ENCODE results near the gene BCL2L14. TPM values are rescaled to one million over a fixed set of nuclear protein-coding genes. Genes with fewer than 3 reads are reported as not detected.
"Not testable (repeated sequence)": the region's sequence is repeated elsewhere in the genome, so short reads cannot be mapped to it uniquely, and the experiment has no call there.

BCL2L14 gene
- total RNA-seq, 4 donors from 2014 or later = 1.6 TPM; not detected in 3

GRCh38 chr12:12127304-12127703 lies 56.6 kb downstream of the BCL2L14 start:
- no peak overlapping the region for H3K4me3 ChIP-seq
- no peak overlapping the region for H3K27ac ChIP-seq
- no peaks in the 10 kb centered on the region for H3K9me3 ChIP-seq
- TF ChIP-seq POLR2A (IDR thresholded peaks at IDR 0.05) = no peak
- H3K27me3 ChIP-seq = no peaks in the 10 kb centered on the region
- DNase-seq = no peak
- WGBS, 2 donors = 89 to 100% methylated on average over 2 of the region's 2 CpGs
- H3K36me3 ChIP-seq = peaks cover 0 to 74% (median 13%) of the 10 kb centered on the region in 3 donors
- H3K4me1 ChIP-seq = no peaks in the 10 kb centered on the region
- intact Hi-C loops (cut with DNase I) = no loop called here

- 68 to 77% methylated on average over 4 of the region's 4 CpGs for WGBS, 2 donors
- intact Hi-C loops (cut with DNase I) = no loop called here
- Histone ChIP-seq H3K9me3 (no peaks in the 10 kb centered on the region), H3K27ac (no peak overlapping the region), H3K4me1 (no peaks in the 10 kb centered on the region), H3K27me3 (no peaks in the 10 kb centered on the region), H3K36me3 (peaks cover 0 to 62% (median 13%) of the 10 kb centered on the region in 3 donors), H3K4me3 (no peak overlapping the region)
- TF ChIP-seq, protein P1, sequence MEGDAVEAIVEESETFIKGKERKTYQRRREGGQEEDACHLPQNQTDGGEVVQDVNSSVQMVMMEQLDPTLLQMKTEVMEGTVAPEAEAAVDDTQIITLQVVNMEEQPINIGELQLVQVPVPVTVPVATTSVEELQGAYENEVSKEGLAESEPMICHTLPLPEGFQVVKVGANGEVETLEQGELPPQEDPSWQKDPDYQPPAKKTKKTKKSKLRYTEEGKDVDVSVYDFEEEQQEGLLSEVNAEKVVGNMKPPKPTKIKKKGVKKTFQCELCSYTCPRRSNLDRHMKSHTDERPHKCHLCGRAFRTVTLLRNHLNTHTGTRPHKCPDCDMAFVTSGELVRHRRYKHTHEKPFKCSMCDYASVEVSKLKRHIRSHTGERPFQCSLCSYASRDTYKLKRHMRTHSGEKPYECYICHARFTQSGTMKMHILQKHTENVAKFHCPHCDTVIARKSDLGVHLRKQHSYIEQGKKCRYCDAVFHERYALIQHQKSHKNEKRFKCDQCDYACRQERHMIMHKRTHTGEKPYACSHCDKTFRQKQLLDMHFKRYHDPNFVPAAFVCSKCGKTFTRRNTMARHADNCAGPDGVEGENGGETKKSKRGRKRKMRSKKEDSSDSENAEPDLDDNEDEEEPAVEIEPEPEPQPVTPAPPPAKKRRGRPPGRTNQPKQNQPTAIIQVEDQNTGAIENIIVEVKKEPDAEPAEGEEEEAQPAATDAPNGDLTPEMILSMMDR (IDR thresholded peaks at IDR 0.05) = no peak
- no peak for TF ChIP-seq POLR2A (IDR thresholded peaks at IDR 0.05)
- DNase-seq = no peak
Measured at GRCh38 chr12:12128670-12129069, 57.9 kb downstream of the BCL2L14 start.

DNA sequence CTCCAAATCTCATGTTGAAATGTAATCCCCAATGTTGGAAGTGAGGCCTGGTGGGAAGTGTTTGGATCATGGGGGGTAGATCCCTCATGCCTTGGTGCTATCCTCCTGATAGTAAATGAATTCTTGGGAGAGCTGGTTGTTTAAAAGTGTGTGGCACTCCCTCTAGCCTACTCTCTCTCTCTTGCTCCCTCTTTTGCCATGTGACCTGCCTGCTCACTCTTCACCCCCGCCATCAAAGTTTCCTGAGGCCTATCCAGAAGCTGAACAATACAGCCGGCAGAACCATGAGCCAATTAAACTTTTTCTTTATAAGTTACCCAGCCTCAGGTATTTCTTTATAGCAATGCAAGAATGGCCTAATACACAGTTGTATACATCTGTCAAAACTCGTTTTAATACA lies 62.5 kb downstream of the BCL2L14 start:
- H3K4me3 ChIP-seq = no peak overlapping the region
- WGBS, 2 donors = 88 to 98% methylated on average over 3 of the region's 3 CpGs
- DNase-seq = no peak
- H3K9me3 ChIP-seq = no peaks in the 10 kb centered on the region
- no peak overlapping the region for H3K27ac ChIP-seq
- H3K27me3 ChIP-seq = no peaks in the 10 kb centered on the region
- H3K36me3 ChIP-seq = peaks cover 0 to 38% (median 0%) of the 10 kb centered on the region in 3 donors
- intact Hi-C loops (cut with DNase I) = no loop called here
- no peaks in the 10 kb centered on the region for H3K4me1 ChIP-seq
- no peak for TF ChIP-seq POLR2A (IDR thresholded peaks at IDR 0.05)

GRCh38 chr12:12133785-12134184 lies 63.0 kb downstream of the BCL2L14 start:
- 91 to 94% methylated on average over 5 of the region's 5 CpGs for whole genome bisulfite sequencing, 2 donors
- no peaks in the 10 kb centered on the region for H3K4me1 ChIP-seq
- TF ChIP-seq, protein P1 (IDR thresholded peaks at IDR 0.05) = no peak
- TF ChIP-seq POLR2A (IDR thresholded peaks at IDR 0.05) = no peak
- no peaks in the 10 kb centered on the region for H3K27me3 ChIP-seq
- no peak overlapping the region for H3K4me3 ChIP-seq
- no peak for DNase-seq
- H3K36me3 ChIP-seq = peaks cover 0 to 39% (median 0%) of the 10 kb centered on the region in 3 donors
- H3K9me3 ChIP-seq = no peaks in the 10 kb centered on the region
- no peak overlapping the region for H3K27ac ChIP-seq
- intact Hi-C loops (cut with DNase I) = no loop called here

DNA sequence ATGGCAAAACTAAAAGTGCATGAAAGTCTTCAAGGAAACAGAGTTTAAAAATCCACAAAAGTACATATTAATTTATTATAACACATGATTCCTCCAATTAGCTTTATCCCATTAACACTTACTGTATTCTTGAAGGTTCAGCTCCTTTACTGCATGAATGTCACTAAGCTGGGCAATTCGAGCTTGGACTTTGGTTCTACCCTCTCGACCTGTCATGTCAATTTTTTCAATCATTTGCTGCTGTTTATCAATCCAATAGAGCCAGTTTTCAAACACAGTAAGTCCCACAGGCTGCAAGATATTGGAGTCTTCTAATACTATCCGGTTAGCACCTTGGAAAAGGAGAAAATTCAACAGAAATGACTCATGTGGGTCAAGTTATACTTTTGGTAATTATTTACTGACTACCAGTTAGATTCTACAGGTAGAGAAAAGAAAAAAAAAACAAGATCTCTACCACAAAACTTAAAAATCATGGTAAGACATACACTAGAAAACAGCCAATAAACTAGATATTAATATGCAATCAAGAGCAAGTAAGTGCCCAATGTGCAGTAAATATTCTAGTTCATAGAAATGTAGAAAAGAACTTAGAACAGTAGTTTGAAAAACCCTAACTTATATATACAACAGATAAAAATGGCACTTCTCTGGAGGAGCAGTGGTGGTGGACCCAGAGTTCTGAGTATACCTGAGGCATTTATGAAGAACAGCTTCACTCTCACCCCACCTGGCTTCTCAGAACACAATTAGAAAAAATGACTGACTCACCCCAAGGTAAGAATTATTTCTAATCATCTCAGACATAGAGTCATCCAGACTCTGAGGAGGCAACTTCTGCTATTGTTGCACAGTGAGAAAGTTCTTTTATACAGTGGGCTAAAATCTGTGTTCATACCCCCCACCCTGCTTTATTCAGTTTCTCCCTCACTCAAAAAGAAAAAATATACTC lies 67.7 kb downstream of the BCL2L14 start:
- intact Hi-C loops (cut with DNase I) = no loop called here
- 80 to 89% methylated on average over 3 of the region's 3 CpGs for WGBS, 2 donors
- H3K9me3 ChIP-seq = no peaks in the 10 kb centered on the region
- no peaks in the 10 kb centered on the region for H3K4me1 ChIP-seq
- TF ChIP-seq POLR2A (IDR thresholded peaks at IDR 0.05) = no peak
- TF ChIP-seq, protein P1 (IDR thresholded peaks at IDR 0.05) = no peak
- no peaks in the 10 kb centered on the region for H3K27me3 ChIP-seq
- no peak for DNase-seq
- H3K36me3 ChIP-seq = peaks cover 0 to 24% (median 0%) of the 10 kb centered on the region in 3 donors
- H3K4me3 ChIP-seq = no peak overlapping the region
- no peak overlapping the region for H3K27ac ChIP-seq

- Histone ChIP-seq H3K27ac (no peak overlapping the region), H3K4me1 (no peaks in the 10 kb centered on the region), H3K27me3 (no peaks in the 10 kb centered on the region), H3K4me3 (no peak overlapping the region), H3K9me3 (no peaks in the 10 kb centered on the region), H3K36me3 (peaks cover 0 to 29% (median 0%) of the 10 kb centered on the region in 3 donors)
- TF ChIP-seq, protein P1 (IDR thresholded peaks at IDR 0.05) = no peak
- TF ChIP-seq POLR2A (IDR thresholded peaks at IDR 0.05) = no peak
- no peak for DNase-seq
- intact Hi-C loops (cut with DNase I) = no loop called here
Measured at GRCh38 chr12:12141000-12141399, 70.3 kb downstream of the BCL2L14 start.

GRCh38 chr12:12144531-12144930 lies 73.8 kb downstream of the BCL2L14 start:
- WGBS, 2 donors = 0% methylated on average over 1 of the region's 1 CpG; no CpG with 5 or more reads in 1 of the 2 donors
- H3K4me3 ChIP-seq; H3K4me1 ChIP-seq; H3K9me3 ChIP-seq; intact Hi-C loops (cut with DNase I); H3K27ac ChIP-seq; DNase-seq; H3K27me3 ChIP-seq: not testable (repeated sequence)
- peaks cover 0 to 49% (median 0%) of the 10 kb centered on the region in 3 donors for H3K36me3 ChIP-seq
